Measurements from ENCODE around the gene TMEM121.

TMEM121 gene

DNA sequence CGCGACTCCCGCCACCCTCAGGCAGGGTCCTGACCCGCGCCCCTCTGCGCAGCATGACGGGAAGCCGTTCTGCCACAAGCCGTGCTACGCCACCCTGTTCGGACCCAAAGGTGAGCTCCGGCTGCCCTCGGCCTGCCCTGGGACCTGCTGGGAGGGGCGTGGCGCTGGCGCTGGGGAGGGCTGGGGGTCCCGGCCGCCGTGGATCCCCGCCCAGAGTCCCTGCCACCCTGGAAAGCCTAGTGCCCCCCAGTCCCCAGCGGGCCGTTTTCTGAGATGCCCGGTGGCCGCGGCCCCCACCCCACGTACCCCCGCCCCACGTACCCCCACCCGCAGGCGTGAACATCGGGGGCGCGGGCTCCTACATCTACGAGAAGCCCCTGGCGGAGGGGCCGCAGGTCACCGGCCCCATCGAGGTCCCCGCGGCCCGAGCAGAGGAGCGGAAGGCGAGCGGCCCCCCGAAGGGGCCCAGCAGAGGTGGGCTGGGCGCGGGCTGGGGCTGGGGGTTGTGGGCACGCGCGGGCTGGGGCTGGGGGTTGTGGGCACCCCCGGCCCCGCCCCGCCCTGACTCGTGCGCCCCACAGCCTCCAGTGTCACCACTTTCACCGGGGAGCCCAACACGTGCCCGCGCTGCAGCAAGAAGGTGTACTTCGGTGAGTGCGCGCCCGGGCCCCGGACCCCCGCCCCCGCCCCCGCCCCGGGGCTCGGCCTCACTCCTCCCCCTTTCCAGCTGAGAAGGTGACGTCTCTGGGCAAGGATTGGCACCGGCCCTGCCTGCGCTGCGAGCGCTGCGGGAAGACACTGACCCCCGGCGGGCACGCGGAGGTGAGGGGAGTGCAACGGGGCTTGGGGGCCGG is 47.8 kb upstream of the TMEM121 start:
- TF ChIP-seq EZH2phosphoT487 (IDR thresholded peaks at IDR 0.05; ENCODE audit: borderline replicate concordance, low read length): no peak
- TF ChIP-seq, protein P1, sequence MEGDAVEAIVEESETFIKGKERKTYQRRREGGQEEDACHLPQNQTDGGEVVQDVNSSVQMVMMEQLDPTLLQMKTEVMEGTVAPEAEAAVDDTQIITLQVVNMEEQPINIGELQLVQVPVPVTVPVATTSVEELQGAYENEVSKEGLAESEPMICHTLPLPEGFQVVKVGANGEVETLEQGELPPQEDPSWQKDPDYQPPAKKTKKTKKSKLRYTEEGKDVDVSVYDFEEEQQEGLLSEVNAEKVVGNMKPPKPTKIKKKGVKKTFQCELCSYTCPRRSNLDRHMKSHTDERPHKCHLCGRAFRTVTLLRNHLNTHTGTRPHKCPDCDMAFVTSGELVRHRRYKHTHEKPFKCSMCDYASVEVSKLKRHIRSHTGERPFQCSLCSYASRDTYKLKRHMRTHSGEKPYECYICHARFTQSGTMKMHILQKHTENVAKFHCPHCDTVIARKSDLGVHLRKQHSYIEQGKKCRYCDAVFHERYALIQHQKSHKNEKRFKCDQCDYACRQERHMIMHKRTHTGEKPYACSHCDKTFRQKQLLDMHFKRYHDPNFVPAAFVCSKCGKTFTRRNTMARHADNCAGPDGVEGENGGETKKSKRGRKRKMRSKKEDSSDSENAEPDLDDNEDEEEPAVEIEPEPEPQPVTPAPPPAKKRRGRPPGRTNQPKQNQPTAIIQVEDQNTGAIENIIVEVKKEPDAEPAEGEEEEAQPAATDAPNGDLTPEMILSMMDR (IDR thresholded peaks at IDR 0.05; ENCODE audit: low read depth, low read length, poor library complexity, severe bottlenecking): no peak
- Histone ChIP-seq H3K79me2 (ENCODE audit: control insufficient read depth, low read length) (no peaks in the 10 kb centered on the region), H3K27me3 (ENCODE audit: control insufficient read depth, low read length) (peaks cover 46% of the 10 kb centered on the region), H4K20me1 (ENCODE audit: control insufficient read depth, insufficient read depth, low read depth, low read length) (no peaks in the 10 kb centered on the region), H3K4me3 (ENCODE audit: low read length) (no peak overlapping the region), H3F3A (ENCODE audit: control insufficient read depth, insufficient read depth) (no peaks in the 10 kb centered on the region), H3K4me2 (ENCODE audit: low read length) (no peak overlapping the region), H3K4me1 (ENCODE audit: control insufficient read depth, low read length) (peaks cover 35% of the 10 kb centered on the region), H3K9me2 (replicated peaks; ENCODE audit: control insufficient read depth, low read length) (no peaks in the 10 kb centered on the region), H3K9me3 (ENCODE audit: control insufficient read depth, insufficient read depth, low read length) (no peaks in the 10 kb centered on the region), H3K27ac (ENCODE audit: low read depth, low read length) (no peak overlapping the region), H3K36me3 (ENCODE audit: control insufficient read depth, low read length) (no peaks in the 10 kb centered on the region)

DNA sequence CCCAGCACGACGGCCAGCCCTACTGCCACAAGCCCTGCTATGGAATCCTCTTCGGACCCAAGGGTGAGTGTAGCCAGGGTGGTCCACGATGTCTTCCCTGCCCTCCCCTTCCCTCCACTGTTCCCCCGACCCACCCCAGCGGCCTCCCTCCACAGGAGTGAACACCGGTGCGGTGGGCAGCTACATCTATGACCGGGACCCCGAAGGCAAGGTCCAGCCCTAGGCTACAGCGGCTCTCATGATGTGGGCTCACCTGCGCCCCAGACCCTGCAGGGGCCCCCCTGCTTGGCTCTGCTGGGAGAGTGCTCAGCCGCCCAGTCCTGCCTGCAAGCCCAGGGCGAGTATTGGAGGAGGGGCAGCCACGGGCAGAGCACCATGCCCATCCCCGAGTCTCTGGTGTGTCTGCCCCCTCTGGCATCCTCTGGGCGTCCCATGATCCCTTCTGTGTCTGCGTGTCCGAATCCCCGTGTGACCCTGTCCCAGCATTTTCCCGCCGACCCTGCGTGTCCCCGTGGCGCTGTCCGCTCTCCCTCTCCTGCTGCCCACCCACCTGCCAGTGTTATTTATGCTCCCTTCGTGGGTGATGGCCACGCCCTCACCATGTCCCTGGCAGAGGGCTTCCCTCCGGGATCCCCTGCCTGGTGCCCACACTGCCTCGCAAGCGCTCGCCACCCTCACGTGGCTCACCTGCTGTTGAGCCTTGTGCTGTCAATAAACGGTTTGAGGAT is 46.8 kb upstream of the TMEM121 start:
- peaks cover 29% of the 10 kb centered on the region for H3K4me1 ChIP-seq (ENCODE audit: control insufficient read depth, low read length)
- no peaks in the 10 kb centered on the region for H3K9me3 ChIP-seq (ENCODE audit: control insufficient read depth, insufficient read depth, low read length)
- H3K27me3 ChIP-seq (ENCODE audit: control insufficient read depth, low read length): peaks cover 50% of the 10 kb centered on the region
- TF ChIP-seq, protein P1 (IDR thresholded peaks at IDR 0.05; ENCODE audit: low read depth, low read length, poor library complexity, severe bottlenecking): no peak
- TF ChIP-seq EZH2phosphoT487 (IDR thresholded peaks at IDR 0.05; ENCODE audit: borderline replicate concordance, low read length): no peak
- no peak overlapping the region for H3K4me2 ChIP-seq (ENCODE audit: low read length)
- no peaks in the 10 kb centered on the region for H4K20me1 ChIP-seq (ENCODE audit: control insufficient read depth, insufficient read depth, low read depth, low read length)
- H3K27ac ChIP-seq (ENCODE audit: low read depth, low read length): no peak overlapping the region
- no peaks in the 10 kb centered on the region for H3K36me3 ChIP-seq (ENCODE audit: control insufficient read depth, low read length)
- H3K9me2 ChIP-seq (replicated peaks; ENCODE audit: control insufficient read depth, low read length): no peaks in the 10 kb centered on the region
- H3K79me2 ChIP-seq (ENCODE audit: control insufficient read depth, low read length): no peaks in the 10 kb centered on the region
- no peak overlapping the region for H3K4me3 ChIP-seq (ENCODE audit: low read length)
- H3F3A ChIP-seq (ENCODE audit: control insufficient read depth, insufficient read depth): no peaks in the 10 kb centered on the region

DNA sequence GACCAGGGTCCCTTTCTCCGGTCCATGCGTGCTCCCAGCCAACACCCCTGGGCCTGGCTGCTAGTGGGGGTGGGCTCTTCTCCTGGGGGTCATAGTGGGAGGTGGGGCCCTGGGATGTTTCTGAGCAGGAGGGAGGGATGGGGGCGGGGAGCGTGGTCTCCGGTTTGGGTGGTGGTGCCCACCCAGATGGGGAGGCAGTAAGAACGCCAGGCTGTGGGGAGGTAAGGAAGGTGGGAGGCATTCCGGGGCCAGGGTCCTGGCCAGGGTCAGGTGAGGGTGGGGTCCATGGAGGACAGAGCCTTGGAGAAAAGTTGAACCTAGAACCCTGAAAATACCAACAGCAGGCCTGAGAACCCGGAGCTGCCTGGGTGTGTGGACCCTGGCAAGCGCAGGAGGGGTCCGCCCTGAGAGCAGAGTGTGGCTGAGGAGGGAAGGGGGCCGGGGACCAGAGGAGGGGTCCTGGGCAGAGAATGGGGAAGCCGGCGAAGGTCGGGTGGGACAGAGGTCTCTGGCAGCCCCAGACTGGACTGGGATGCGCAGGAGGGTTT is 46.1 kb upstream of the TMEM121 start:
- Histone ChIP-seq H3K4me1 (ENCODE audit: control insufficient read depth, low read length) (peaks cover 23% of the 10 kb centered on the region), H3F3A (ENCODE audit: control insufficient read depth, insufficient read depth) (no peaks in the 10 kb centered on the region), H4K20me1 (ENCODE audit: control insufficient read depth, insufficient read depth, low read depth, low read length) (no peaks in the 10 kb centered on the region), H3K9me3 (ENCODE audit: control insufficient read depth, insufficient read depth, low read length) (no peaks in the 10 kb centered on the region), H3K27ac (ENCODE audit: low read depth, low read length) (no peak overlapping the region), H3K27me3 (ENCODE audit: control insufficient read depth, low read length) (peaks cover 50% of the 10 kb centered on the region), H3K9me2 (replicated peaks; ENCODE audit: control insufficient read depth, low read length) (no peaks in the 10 kb centered on the region), H3K79me2 (ENCODE audit: control insufficient read depth, low read length) (no peaks in the 10 kb centered on the region), H3K4me3 (ENCODE audit: low read length) (no peak overlapping the region), H3K36me3 (ENCODE audit: control insufficient read depth, low read length) (no peaks in the 10 kb centered on the region), H3K4me2 (ENCODE audit: low read length) (no peak overlapping the region)
- TF ChIP-seq EZH2phosphoT487 (IDR thresholded peaks at IDR 0.05; ENCODE audit: borderline replicate concordance, low read length): no peak
- TF ChIP-seq, protein P1 (IDR thresholded peaks at IDR 0.05; ENCODE audit: low read depth, low read length, poor library complexity, severe bottlenecking): no peak
